Measurements from ENCODE around the gene LIPC.

The LIPC gene

DNA sequence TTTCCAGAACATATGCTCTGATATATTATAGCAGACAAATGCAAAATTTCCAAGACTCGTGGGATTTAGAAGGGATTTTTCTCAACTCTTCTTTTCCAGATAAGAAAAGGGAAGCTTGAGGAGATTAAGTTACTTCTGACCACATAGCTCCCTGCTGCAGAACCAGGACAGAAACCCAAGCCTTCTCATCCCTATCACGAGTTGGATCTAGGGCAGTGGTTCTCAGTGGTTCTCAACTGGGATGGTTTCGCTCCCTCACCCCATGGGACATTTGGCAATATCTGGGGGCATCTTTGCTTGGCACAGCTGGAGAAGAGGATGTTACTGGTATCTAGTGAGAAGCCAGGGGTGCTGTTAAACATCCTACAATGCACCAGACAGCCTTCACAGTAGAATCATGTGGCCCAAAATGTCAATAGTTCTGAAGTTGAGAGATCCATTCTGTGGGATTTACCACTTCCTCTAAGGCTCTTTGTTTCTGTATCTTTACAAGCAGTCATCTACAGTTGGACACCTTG lies 64.2 kb downstream of the LIPC start:
- DNase-seq (ENCODE audit: low read depth in 2 of 2), result no peak

DNA sequence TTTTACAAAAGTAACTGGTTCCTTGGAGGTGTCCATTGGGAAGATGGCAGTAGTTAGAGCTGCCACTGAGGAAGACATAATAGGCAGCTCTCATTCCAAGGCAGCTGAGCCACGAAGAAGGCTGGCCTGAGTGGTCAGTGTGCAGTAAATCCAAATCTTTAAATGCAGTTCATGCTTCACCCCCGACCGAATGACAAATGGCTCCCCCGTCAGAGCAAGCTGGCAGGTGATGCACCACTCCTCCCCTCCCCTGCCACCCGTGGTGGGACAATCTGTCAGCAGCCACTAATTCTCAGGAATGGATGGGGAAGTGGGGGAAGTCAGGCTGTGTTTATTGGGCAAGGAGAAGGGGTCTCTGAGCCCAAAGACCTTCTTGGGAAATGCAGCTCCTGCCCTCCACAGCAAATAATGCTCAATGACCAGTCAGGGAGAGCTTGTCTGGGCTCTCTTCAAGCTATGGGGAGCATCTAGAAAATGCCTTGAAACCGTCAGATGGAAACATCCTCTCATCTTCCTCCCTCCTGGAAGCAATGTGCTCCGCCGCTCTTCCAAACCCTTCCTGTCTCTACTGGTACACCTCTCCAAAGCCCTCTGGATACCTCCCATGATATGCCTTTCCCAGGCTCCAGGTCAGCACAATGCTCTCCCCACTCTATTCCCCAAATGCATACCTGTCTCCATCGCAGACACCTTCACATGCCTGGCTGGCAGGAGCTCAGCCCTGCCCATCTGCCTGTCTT lies 65.4 kb downstream of the LIPC start:
- DNase-seq (ENCODE audit: low read depth in 2 of 2), result no peak

DNA sequence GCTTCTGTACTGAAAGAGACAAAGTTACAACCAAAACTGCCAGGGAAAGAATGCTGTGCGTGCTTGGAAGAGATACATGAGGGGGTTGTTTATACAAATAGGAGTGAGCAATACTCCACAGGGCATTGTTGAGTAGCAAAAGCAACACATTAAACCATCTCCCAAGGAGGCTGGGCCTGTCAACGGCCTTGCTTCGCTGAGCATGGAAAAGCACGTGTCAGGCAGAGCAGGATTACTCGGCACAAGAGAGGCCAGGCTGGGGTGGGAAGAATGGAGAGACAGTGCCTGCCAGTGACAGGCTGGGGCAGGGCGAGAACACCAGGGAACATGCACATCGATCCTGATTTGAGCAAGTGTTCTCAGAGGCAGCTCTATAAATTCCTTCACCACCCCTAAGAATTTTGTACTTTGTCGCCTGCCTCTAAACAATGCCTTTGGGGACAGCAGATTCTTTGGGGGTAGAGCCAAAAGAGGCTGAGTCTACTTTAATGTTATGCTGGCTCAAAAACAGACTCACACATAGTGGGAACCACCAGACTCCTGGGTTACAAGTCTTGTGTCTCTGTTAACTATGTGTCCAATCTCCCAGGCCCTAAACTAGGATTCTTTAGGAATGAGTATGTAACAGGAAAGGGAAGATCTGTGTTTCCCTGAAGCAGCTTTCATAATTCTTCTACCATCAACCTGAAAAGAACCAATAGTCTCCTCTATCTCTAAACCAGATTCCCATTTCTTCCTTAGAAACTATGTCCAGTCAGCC lies 67.2 kb downstream of the LIPC start:
- no peak for DNase-seq (ENCODE audit: low read depth in 2 of 2)

DNA sequence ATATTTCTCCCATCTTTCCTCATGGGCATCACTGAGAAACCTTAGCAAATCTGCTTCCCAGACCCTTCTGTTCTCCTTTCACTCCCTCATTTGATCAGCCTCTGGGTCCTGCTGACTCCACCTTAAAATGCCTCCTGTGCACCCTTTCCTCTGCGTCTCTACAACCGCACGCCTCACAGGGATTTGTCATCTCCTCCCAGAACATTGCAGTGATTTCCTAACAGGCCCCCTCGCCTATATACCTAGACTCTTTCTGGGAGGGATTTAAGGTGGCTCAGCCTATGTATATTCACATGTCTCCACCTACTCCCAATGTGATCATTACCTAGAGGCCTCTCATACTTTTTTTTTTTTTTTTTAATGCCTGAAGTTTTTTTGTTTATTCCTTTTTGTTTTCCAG lies 69.2 kb downstream of the LIPC start:
- DNase-seq (ENCODE audit: low read depth in 2 of 2), result no peak

DNA sequence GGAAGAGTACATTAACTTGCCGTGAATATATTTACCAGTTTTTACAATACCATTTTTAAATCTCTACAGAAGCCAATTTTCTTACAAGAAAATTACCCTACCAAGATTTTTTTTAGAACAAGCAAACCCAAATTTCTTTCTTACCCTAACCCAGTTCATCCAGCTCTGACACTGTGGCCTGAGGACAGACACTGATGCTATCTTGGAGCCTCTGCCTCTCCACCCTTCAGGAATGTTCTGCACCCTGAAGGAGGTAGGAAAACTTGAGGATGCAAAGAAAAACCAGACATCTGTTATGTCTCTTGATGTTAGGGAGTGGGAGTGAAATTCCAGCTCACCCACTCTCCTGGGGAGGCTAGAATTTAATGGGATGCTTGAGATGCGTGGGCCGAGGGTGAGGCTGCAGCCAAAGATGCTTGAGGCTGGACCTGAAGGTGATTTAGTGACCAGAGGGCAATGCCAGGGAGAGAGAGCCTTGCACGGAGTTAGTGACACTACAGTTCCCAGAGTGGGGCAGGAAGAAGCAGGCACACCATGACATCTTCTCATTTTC lies 69.9 kb downstream of the LIPC start:
- no peak for DNase-seq (ENCODE audit: low read depth in 2 of 2)

DNA sequence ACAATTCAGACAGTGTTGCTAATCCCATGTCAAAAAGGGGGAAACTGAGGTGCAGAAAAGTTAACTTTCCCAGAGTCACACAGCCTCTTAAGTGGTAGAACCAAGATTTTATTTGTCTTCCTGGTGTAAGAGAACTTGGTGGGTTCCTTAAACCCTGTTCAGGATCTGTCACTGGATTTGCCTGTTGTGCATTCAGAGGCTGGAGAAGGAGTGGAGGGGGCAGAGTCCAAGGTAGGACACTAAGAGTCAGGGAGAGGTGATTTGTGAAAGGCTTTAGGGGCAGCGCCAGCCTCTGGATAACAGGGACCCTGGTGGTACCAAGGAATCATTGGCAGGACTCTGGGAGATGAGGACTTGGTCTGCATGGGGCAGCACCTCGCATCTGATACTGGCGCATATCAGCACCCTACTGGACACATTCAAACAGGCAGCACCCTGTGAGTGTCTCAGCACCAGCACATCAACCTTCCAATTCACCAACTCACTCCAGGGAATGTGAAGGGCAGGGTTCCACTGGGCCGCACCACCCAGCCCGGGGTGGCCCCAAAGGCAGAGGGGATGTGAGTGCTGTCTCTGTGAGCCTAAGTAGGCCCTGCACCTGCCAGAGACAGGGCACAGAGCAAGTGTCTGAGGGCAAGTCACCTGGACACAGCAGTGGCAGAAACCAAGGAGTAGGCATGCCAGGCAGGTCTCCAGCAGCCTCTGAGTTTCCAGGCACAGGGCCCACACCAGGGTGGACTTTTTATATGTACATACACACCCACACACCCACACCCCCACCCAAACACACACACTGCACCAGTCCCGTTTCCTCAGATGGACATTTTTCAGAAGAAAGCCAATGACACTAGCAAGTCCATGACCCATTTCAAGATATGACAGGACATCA lies 71.6 kb downstream of the LIPC start:
- no peak for DNase-seq (ENCODE audit: low read depth in 2 of 2)

DNA sequence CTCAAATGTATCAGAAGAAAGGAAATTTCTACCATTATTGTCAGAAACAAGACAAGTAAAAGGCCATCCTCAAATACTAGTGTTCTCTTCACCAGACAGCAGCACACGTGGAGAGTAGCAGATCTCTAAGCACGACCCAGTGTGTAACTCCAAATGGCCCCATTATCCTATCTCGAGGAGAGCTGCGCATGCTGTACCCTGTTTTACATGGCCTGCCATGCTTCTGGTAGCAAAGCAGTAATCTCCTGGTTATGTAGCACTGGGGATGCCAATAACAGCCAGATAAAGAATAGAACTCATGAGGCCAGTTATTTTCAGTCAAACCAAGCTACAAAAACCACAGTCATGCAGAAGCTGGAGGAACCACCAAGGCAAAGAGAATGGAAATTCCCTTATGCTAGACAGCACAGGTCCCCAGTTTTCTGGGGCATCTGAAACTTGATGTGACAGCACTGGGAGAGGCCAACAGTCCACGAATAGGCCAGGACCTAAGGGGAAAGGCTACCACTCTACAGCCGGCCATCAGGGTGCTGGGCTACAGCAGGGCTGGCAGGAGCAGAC lies 73.0 kb downstream of the LIPC start:
- no peak for DNase-seq (ENCODE audit: low read depth in 2 of 2)

DNA sequence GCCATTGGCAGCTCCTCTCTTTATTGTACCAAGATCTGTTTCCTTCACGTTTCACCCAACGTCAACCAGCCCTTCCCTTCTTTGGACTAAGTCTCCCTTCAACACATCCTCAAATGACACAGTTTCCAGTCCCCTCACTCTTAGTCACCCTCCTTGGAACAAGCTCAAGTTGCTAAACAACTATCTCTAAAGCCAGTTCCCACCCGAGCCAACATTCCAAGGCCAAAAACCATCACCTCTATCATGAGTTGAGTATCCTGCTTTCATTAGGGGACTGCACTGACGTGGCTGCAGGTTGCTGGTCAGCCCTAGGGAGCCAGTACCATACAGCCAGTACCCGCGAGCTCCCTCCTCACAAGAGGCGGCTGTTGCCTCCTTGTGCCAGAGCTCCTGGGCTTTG lies 73.8 kb downstream of the LIPC start:
- no peak for DNase-seq (ENCODE audit: low read depth in 2 of 2)

DNA sequence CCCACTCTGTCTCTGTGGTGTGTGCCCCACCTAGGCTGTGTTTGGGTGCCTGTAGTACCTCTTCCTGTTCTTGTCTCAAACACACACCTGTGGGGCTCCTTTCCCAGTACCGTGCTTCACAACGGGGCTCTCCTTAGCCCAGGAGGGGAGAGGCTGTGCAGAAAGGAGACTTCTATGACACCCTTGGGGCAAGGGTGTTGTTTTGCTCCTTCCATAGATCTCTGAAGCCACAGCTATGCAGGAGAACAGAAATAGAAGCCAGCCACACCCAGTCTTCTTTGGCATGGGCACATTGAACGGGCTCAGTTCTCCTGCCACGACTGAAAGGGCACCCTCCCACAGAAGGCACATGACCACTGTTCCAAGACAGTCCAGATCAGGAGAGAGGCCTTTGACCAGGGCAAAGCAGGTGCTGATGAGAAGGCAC lies 74.3 kb downstream of the LIPC start:
- DNase-seq (ENCODE audit: low read depth in 2 of 2), result no peak

DNA sequence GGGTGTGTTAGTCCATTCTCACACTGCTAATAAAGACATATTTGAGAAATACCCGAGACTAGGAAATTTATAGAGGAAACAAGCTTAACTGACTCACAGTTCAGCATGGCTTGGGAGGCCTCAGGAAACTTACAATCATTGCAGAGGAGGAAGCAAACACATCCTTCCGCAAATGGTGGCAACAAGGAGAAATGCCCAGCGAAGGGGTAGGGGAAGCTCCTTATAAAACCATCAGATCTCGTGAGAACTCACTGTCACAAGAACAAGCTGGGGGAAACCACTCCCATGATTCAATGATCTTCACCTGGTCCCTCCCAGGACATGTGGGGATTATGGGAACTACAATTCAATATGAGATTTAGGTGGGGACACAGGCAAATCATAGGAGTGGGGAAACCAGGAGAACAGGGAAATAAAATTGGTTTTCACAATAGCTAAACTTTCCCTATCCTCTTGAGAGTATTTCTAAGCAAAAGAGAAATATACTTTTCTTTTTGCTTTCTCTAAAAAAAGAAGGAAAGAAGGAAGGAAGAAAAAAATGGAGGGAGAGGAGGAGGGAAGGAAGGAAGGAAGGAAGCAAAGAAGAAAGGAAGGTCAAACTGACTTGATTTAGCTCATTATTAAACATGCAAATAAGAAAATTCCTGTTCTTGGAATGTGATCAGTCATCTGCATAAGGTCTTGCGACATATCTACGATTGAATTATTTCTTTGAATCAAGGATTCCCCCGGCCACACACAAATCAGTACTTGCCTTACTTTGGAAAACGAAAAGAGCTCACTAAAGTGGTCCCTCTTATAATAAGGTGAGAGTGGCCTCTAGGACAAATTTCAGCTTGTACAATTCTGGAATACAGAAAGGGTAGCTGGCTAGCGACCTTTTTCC lies 75.2 kb downstream of the LIPC start:
- no peak for DNase-seq (ENCODE audit: low read depth in 2 of 2)

DNA sequence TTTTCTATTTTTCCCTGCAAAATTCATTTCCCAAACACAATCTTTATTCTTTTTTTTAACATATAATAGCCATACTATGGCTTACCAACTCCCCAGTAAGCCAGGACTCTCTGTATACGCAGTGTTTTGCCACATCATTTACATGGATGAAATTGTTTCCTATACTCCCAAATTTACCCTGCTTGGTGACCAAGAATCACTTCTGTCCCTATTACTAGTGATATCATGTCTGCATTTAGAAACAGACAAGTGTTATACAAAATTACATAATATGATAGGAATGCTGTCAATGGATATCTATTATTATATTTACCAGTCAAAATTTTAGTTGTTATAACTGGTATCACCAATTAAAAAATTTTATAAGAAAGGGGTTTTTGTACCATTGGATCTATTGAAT lies 77.8 kb downstream of the LIPC start:
- DNase-seq (ENCODE audit: low read depth in 2 of 2), result no peak

DNA sequence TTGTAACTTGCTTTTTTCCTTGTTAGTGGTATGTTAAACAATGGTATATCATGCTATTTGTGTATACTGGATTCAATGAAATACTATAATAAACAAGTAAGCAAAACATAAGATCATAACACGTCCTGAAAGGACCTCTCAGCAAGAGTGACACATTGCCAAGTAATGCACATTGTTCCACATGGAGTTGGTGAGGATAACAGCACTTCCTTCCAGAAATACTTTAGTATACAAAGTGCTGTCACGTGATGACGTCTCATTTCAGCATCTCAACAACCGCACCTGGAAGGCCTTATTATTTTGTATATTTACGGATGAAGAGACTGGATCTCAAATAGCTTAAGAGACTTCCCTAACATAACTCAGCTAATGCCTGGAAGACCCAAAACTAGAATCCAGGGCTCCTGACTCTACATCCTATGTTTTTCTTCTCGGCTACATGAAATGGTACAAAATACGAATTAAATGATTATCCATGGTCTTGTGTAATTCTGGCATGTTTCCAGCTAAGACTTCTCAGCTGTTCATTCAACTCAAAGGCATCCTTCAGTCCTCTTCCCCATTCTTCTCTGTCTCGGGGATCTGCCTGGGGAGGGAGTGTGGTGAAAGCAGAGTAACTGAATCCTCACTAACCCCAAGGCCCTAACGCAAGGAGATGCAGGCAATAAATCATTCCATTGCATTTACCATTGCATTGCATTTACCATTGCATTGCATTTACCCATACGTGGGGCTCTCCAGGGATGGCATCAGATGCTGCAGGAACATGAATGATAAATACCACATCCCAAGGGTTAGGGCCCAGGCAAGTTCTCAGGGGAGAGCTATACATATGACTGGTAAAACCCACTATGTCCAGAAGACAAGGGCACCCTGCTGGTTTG lies 79.2 kb downstream of the LIPC start:
- no peak for DNase-seq (ENCODE audit: low read depth in 2 of 2)

DNA sequence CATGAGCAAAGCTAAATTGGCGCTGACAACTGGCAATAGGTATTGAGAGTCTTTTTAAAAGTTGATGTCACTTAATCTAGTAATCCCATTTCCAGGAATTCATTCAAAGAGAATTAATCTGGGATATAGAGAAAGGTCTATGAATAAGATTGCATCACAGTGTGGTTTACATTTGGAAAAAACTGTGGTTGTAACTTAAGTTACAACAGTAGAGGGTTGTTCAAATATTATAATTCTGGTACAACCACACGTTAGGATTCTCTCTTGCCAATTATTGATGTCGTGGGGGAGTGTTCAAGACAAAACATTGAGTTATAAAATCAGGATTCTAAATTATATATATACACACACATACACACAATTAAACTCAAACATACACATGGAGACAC lies 79.8 kb downstream of the LIPC start:
- no peak for DNase-seq (ENCODE audit: low read depth in 2 of 2)

DNA sequence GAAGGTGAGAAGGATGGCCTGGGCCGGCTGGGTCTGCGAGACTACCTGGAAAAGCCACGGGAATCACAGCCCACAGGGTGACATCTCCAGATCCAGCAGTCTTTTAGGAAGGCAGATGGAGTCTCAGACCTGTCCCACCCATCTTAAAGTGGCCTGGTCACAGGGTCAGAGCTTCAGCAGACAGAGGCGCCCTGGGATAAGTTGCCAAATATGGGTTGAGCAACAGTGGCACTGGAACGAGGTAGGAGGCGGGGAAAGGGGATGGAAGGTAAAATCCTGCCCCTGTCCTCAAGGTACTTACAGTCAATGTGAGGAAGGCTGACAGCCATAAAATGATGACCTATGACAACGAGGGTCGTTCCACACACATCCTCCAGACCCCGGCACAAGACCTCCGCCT lies 80.7 kb downstream of the LIPC start:
- DNase-seq (ENCODE audit: low read depth in 2 of 2), result no peak

DNA sequence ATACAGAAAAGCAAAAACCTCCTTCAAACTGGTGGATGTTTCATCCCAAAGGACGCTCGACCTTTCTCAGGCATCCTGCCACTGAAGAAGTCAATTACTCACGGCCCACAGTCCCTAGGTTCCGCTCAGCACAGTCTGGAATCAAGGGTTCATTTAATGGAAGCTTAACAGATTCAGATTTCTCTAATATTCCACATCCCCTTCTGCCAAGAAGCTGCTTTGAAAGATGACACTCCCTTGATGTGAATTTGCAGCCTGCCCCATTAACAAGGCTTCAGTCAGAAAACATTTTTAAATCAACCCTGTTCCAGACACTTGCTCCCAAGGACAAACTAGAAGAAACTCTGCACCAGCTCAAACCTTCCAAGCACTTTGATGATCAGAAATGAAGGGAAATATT lies 81.2 kb downstream of the LIPC start:
- no peak for DNase-seq (ENCODE audit: low read depth in 2 of 2)

DNA sequence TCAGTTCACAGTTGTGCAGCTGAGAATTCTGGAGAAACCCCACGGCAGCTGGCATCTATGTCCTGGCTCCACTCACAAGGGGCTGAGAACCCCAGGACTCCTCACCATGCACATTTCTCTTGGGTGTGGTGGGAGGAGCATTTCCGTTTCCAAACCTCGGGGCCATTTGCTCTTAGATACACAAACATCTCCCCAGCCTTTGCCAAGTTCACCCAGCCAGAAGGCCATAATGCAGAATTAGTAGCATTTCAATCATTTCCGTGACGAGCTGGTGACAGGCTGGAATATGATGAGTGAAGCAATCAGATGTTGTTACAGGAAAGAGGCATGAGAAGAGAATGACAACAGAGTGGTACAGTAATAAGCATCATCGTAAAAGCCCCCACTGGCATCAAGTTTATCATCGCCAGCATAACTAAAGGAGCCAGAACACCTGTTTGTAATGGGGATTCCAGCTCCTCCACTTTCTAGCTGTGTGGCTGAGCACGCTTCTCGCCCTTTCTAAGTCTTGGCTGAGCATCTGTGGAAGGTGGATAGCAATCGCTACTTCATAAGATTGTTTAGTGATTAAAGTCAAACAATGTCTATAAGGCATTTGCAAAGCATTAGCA lies 82.0 kb downstream of the LIPC start:
- DNase-seq (ENCODE audit: low read depth in 2 of 2), result no peak

DNA sequence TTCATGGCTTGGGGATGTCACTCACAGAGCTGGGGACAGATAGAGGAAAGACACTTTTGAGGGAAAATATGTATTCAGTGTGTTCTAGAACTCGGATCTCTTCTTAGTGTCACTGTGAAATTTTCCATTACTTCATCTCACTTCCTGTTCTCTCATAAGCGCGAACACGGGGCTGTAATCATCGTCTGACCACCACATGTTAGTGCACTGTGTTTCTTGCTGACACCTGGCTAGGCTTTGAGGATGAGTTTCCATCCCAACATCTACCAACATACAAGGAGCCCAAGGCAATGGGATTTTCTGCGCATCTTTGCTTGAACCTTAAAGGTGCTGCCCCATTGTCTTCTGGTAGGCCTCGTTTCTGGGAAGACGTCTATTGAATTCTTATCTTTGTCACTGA lies 84.0 kb downstream of the LIPC start:
- DNase-seq (ENCODE audit: low read depth in 2 of 2), result peak in 1 of 2 donors; percentile 17

DNA sequence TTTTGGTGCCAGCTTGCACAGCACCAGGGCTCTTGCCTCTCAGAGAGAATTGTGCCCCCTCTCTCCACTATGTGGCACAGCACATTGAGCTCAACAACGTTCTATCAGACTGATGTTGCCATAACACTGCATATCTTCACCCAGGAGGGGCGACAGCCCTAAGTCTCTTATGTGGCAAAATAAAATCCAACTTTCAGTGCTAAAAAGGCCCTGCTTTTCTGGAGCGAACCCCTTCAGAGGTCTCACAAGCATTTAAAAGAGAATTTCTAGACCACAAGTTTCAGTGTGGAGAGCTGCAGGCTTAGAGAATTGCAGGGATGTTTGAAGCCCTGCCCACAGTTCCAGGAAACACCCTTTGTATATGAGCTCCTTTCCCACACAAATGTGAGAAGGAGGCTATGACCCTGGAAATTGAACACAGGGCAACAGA lies 85.5 kb downstream of the LIPC start:
- DNase-seq (ENCODE audit: low read depth in 2 of 2), result no peak

All from stimulated activated CD8-positive, alpha-beta memory T cell treated with anti-CD3 and anti-CD28 coated beads, Interleukin-7, amount 100 ng/mL, for 4 hours (primary cell).